ENCODE data around the gene KLHL1.

KLHL1 gene

DNA sequence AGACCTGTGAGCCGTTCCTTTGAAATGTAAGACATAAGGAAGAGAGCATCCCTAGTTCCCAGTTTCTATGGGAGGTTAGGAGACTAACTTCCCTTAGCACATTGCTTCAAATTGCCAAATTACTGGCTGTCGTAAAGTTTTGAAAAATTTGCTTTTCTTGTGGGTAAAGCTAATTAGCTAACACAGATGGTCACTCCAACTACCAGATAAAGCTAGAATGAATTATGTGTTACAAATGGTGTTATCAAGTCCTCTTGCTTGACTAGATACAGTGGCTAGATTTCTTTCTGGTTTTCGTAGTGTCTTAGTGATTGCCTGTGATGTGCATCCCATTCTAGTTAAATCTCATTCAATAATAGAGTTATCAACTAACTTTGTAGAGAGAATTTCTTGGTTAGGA, 417.3 kb downstream of the KLHL1 start:
- Histone ChIP-seq H3K27me3 (ENCODE audit: insufficient read depth, low read length) (no peaks in the 10 kb centered on the region), H3K4me1 (ENCODE audit: insufficient read depth, low read length) (peaks cover 9% of the 10 kb centered on the region), H2AFZ (ENCODE audit: low read depth, low read length) (no peak overlapping the region), H3K9me3 (ENCODE audit: low read length) (no peaks in the 10 kb centered on the region), H3K36me3 (ENCODE audit: insufficient read depth, low read length) (no peaks in the 10 kb centered on the region), H3K4me3 (ENCODE audit: low read length) (no peak overlapping the region)

DNA sequence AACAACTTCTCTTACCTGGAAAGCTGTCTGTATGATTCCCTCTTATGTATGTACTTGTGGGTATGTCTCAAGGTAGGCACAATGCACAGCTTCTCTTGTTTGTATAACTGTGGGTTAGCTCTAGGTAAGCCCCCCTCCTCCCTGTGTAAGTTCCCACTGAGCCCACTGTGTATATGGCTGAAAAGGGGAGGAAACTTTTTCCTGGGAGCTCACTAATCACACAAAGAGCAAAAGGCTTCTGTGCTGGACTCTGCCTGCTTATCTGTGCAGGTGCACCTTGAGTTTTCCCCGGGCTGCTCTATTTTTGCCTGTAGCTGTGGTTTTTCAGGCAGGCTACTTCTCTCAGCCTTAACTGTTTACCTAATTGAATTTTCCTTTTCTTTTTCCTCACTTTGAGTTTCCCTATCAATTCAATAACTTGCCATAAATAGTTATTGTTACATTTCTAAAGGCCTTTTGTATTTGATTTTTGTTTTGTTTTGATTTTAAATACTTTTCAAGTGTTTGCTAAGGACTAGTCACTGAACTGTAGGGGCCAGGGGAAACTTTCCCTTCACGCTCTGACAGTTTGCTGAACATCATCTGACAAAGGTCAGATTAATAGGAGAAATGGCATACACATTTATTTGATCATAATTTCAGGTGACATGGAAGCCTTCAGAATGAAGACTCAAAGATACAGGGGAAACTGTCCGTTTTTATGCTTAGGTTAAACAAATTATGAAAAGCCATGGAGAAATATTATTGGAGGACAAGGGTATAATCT, 424.1 kb downstream of the KLHL1 start:
- Histone ChIP-seq H3K4me1 (ENCODE audit: insufficient read depth, low read length) (peaks cover 24% of the 10 kb centered on the region), H3K9me3 (ENCODE audit: low read length) (no peaks in the 10 kb centered on the region), H3K27me3 (ENCODE audit: insufficient read depth, low read length) (no peaks in the 10 kb centered on the region), H3K4me3 (ENCODE audit: low read length) (no peak overlapping the region), H2AFZ (ENCODE audit: low read depth, low read length) (peak overlapping the region; percentile 21), H3K36me3 (ENCODE audit: insufficient read depth, low read length) (no peaks in the 10 kb centered on the region)

DNA sequence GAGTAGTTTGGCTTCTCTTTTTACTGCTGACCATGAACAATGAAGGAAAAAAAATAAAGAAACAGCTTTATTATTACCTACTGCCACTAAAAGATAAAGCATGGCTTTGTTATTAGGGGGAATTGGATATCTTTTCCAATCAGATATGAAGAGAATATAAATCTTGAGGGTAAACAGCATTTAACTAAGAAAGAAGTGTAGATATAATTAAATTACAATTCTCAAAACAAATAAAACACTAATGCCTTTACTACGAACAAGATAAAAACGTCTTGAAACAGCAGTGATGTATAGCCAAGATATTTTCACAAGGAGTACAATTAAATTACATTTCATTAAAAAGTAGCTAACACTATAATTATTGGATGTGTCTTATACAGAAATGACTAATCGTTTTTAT, 426.5 kb downstream of the KLHL1 start:
- Histone ChIP-seq H3K27me3 (ENCODE audit: insufficient read depth, low read length) (no peaks in the 10 kb centered on the region), H3K36me3 (ENCODE audit: insufficient read depth, low read length) (no peaks in the 10 kb centered on the region), H3K9me3 (ENCODE audit: low read length) (no peaks in the 10 kb centered on the region), H2AFZ (ENCODE audit: low read depth, low read length) (no peak overlapping the region), H3K4me3 (ENCODE audit: low read length) (no peak overlapping the region), H3K4me1 (ENCODE audit: insufficient read depth, low read length) (peaks cover 16% of the 10 kb centered on the region)

DNA sequence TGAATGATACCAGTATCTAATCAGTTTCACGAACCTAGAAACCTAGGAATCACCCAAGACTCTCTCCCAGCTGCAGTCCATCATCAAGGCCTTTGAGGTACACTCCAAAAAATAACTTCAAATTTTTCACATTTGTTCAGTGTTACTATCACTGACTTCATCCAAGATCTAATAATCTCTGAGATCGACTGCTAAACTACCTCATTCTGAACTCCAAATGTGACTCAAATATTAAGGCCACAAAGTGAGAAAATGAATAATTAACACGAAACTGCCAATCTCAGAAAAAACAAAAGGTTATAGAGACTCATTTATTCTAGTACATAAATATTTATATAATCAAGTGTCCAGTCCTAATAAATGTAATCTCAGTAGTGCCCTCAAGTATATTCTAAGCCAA, 430.9 kb downstream of the KLHL1 start:
- Histone ChIP-seq H3K4me3 (ENCODE audit: low read length) (no peak overlapping the region), H2AFZ (ENCODE audit: low read depth, low read length) (no peak overlapping the region), H3K4me1 (ENCODE audit: insufficient read depth, low read length) (no peaks in the 10 kb centered on the region), H3K27me3 (ENCODE audit: insufficient read depth, low read length) (no peaks in the 10 kb centered on the region), H3K36me3 (ENCODE audit: insufficient read depth, low read length) (no peaks in the 10 kb centered on the region), H3K9me3 (ENCODE audit: low read length) (no peaks in the 10 kb centered on the region)

DNA sequence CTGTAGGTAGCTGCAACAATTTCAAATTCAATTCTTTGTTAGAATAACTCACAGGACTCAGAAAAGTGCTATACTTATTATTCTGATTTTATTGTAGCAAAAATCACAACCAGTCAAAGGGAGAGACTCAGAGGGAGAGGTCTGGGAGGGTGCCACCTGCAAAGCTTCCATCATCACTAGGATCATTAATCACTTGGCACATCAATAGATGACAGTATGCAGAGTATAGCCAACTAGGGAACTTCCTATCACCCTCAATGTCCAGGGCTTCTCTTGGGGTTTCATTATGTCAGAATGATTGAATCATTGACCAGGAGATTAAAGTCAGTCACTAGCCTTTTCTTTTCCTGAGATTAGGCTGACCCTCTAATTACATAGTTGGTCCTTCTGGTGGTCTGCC, 432.0 kb downstream of the KLHL1 start:
- no peak overlapping the region for H2AFZ ChIP-seq (ENCODE audit: low read depth, low read length)
- no peaks in the 10 kb centered on the region for H3K9me3 ChIP-seq (ENCODE audit: low read length)
- H3K36me3 ChIP-seq (ENCODE audit: insufficient read depth, low read length): no peaks in the 10 kb centered on the region
- H3K27me3 ChIP-seq (ENCODE audit: insufficient read depth, low read length): no peaks in the 10 kb centered on the region
- H3K4me3 ChIP-seq (ENCODE audit: low read length): no peak overlapping the region
- H3K4me1 ChIP-seq (ENCODE audit: insufficient read depth, low read length): no peaks in the 10 kb centered on the region

DNA sequence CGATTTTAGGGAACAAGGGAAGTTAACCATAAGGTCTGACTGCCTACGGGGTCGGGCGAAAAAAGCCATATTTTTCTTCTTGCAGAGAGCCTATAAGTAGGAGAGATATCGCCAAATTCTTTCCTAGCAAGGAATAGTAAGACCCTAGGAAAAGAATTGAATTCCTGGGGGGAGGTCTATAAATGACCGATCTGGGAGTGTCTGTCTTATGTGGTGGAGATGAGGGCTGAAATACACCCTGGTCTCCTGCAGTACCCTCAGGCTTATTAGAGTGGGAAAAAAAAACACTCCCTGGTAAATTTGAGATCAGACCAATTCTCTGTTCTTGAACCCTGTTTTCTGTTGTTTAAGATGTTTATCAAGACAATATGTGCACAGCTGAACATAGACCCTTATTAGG, 448.1 kb downstream of the KLHL1 start:
- Histone ChIP-seq H2AFZ (ENCODE audit: low read depth, low read length) (no peak overlapping the region), H3K4me3 (ENCODE audit: low read length) (no peak overlapping the region), H3K27me3 (ENCODE audit: insufficient read depth, low read length) (no peaks in the 10 kb centered on the region), H3K4me1 (ENCODE audit: insufficient read depth, low read length) (no peaks in the 10 kb centered on the region), H3K9me3 (ENCODE audit: low read length) (no peaks in the 10 kb centered on the region), H3K36me3 (ENCODE audit: insufficient read depth, low read length) (no peaks in the 10 kb centered on the region)

DNA sequence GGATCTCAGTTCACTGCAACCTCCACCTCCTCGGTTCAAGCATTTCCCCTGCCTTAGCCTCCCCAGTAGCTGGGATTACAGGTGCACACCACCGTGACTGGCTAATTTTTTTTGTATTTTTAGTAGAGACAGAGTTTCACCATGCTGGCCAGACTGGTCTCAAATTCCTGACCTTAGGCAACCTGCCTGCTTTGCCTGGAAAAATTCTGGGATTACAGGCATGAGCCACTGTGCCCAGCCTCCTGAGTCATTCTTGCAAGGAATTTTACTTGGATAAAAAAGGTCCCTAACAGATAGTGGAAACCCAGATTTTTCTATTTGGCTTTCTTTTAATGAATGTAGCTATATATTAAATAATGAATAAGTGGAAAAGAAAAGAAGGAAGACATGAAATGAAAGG, 450.6 kb downstream of the KLHL1 start:
- Histone ChIP-seq H3K4me1 (ENCODE audit: insufficient read depth, low read length) (no peaks in the 10 kb centered on the region), H3K27me3 (ENCODE audit: insufficient read depth, low read length) (no peaks in the 10 kb centered on the region), H3K36me3 (ENCODE audit: insufficient read depth, low read length) (no peaks in the 10 kb centered on the region), H3K9me3 (ENCODE audit: low read length) (no peaks in the 10 kb centered on the region), H2AFZ (ENCODE audit: low read depth, low read length) (no peak overlapping the region), H3K4me3 (ENCODE audit: low read length) (no peak overlapping the region)

DNA sequence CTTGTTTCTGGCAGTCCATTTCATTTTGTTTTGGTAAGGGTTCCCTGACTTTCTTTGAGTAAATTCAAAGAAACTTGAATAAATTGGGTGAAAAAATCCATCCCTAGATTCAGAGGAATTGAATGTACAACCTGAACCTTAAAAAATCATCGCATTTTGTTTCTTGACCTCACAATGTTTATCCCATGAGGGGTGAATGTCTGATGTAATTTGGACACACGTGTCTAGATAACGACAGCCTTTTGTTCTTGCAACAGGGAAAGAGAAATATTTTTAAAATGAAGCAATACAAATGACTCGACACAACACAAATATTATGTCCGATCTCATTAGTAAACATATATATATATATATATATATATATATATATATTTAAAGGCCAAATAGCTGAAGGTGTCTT, 453.9 kb downstream of the KLHL1 start:
- Histone ChIP-seq H3K4me3 (ENCODE audit: low read length) (no peak overlapping the region), H3K9me3 (ENCODE audit: low read length) (no peaks in the 10 kb centered on the region), H3K27me3 (ENCODE audit: insufficient read depth, low read length) (no peaks in the 10 kb centered on the region), H3K36me3 (ENCODE audit: insufficient read depth, low read length) (no peaks in the 10 kb centered on the region), H2AFZ (ENCODE audit: low read depth, low read length) (no peak overlapping the region), H3K4me1 (ENCODE audit: insufficient read depth, low read length) (no peaks in the 10 kb centered on the region)
